K562 (cell line): ENCODE measurements around the gene RAP1A. TPM values are rescaled to one million over a fixed set of nuclear protein-coding genes. Genes with fewer than 3 reads are reported as not detected.

ENCODE experiments used
- ATF7 ChIP-seq: fragments of 450-650 bp; IDR thresholded peaks from 2 replicates; pipeline ENCODE4 v1.7.1; 2014; ENCODE audit warnings: mild to moderate bottlenecking, moderate library complexity
- BMI1 ChIP-seq: fragments of 150-350 bp; IDR thresholded peaks from 2 replicates; pipeline ENCODE4 v1.6.1; 2014; ENCODE audit warnings: low read length
- ETS1 ChIP-seq: conservative IDR thresholded peaks from 2 replicates; pipeline ENCODE4 v1.6.1; 2011; ENCODE audit warnings: low read depth, mild to moderate bottlenecking, low read length; ENCODE audit not compliant: control insufficient read depth
- GTF3C2 ChIP-seq: IDR thresholded peaks from 3 replicates; pipeline ENCODE4 v1.6.1; 2011; ENCODE audit warnings: borderline replicate concordance, mild to moderate bottlenecking, moderate library complexity; ENCODE audit not compliant: insufficient read length; ENCODE audit errors: extremely low read depth
- MCM7 ChIP-seq, 2 experiments: fragments of 450-650 bp; IDR thresholded peaks; 2 replicates each; pipeline ENCODE4 v1.6.1; 2016 to 2018
- MLX ChIP-seq, 2 experiments: fragments of 450-650 bp in 1 of 2; sonication (generic) in 1 of 2; formaldehyde crosslinking; conservative IDR thresholded peaks; 2 replicates each; pipeline versions ENCODE4 v1.4.0 to v1.8.1; 2020 to 2022; ENCODE audit warnings: mild to moderate bottlenecking in 1 of 2, missing genetic modification reagents in 1 of 2
- NCOA1 ChIP-seq: fragments of 450-650 bp; IDR thresholded peaks from 2 replicates; pipeline ENCODE4 v1.6.1; 2016; ENCODE audit warnings: low read depth
- PREB ChIP-seq: sonication (generic); formaldehyde crosslinking; IDR thresholded peaks from 2 replicates; pipeline ENCODE4 v1.8.1; 2023; ENCODE audit warnings: mild to moderate bottlenecking, missing genetic modification reagents
- THAP7 ChIP-seq: fragments of 250-450 bp; sonication (Bioruptor Pico); IDR thresholded peaks from 2 replicates; pipeline ENCODE4 v1.5.0; 2021
- ZEB2 ChIP-seq: fragments of 450-650 bp; IDR thresholded peaks from 2 replicates; pipeline ENCODE4 v1.6.1; 2016
- ZFP91 ChIP-seq: sonication (generic); formaldehyde crosslinking; IDR thresholded peaks from 2 replicates; pipeline ENCODE4 v1.8.0; 2022; ENCODE audit warnings: mild to moderate bottlenecking, missing genetic modification reagents
- ZFX ChIP-seq: sonication (generic); formaldehyde crosslinking; IDR thresholded peaks from 2 replicates; pipeline ENCODE4 v1.8.0; 2022; ENCODE audit warnings: mild to moderate bottlenecking, missing genetic modification reagents, moderate library complexity
- ZNF263 ChIP-seq: sonication (generic); formaldehyde crosslinking; IDR thresholded peaks from 2 replicates; pipeline ENCODE4 v1.8.0; 2022; ENCODE audit warnings: mild to moderate bottlenecking, missing genetic modification reagents, borderline replicate concordance
- ZNF280B ChIP-seq: fragments of 250-450 bp; sonication (Bioruptor Pico); IDR thresholded peaks from 2 replicates; pipeline ENCODE4 v1.5.1; 2021; ENCODE audit warnings: mild to moderate bottlenecking
- ZNF79 ChIP-seq: fragments of 250-450 bp; sonication (Bioruptor Pico); IDR thresholded peaks from 2 replicates; pipeline ENCODE4 v1.4.0; 2020; ENCODE audit warnings: low read depth, mild to moderate bottlenecking, moderate library complexity
- polyA plus RNA-seq, 8 experiments: library from polyadenylated mRNA; depleted of rRNA in 4 of 8; stranded (reverse) in 5 of 8; unstranded in 3 of 8; fragments of >200 nt; fragmentation: Nextera tagmentation in 2 of 8; fragmentation: Illumina TruSeq in 1 of 8; extraction: Ambion mirVana in 2 of 8; extraction: Trizol in 1 of 8; gene quantifications; 2 replicates each; pipeline versions ENCODE4 v1.2.1 to v1.2.3, GENCODE V29; 2011 to 2014; ENCODE audit warnings: inconsistent platforms in 1 of 8, missing spikeins in 1 of 8
- total RNA-seq, 7 experiments: library from RNA; depleted of rRNA in 6 of 7; stranded (reverse); fragments of >200 nt in 6 of 7; fragmentation: Illumina TruSeq in 2 of 7; extraction: Trizol in 2 of 7; gene quantifications; 2 replicates each; pipeline versions ENCODE4 v1.2.1 to v1.2.3, GENCODE V29; 2011 to 2021; ENCODE audit warnings: low replicate concordance in 1 of 7

The RAP1A gene
- total and polyA plus RNA-seq, 9 of the 15 experiments (the other 6 are each of a cell fraction or from before 2014, with no cell fraction given), result 13.4 to 86.2 (median 32.5) TPM

- TF ChIP-seq THAP7 (CRISPR knock-in tag) (0 out of 2 replicates have a peak, but pooled peaks have one; percentile 9), ZFP91 (no peak), ZNF263 (CRISPR knock-in tag) (0 out of 2 replicates have a peak, but pooled peaks have one; percentile 25), PREB (CRISPR knock-in tag) (peak; percentile 95; the same call in 1 of the 2 replicates), ZFX (CRISPR knock-in tag) (peak; percentile 91), MCM7 (IDR thresholded peaks at IDR 0.05) (no peak), ATF7 (peak; percentile 94), GTF3C2 (peak; percentile 0), ZNF280B (CRISPR knock-in tag) (no peak), ZNF79 (no peak), MLX (CRISPR knock-in tag; conservative IDR thresholded peaks at IDR 0.05) (no peak), BMI1 (no peak), ETS1 (peak; percentile 74; the same call in 1 of the 2 replicates), ZEB2 (peak; percentile 5; the same call in 1 of the 2 replicates), NCOA1 (peak; percentile 14; the same call in 1 of the 2 replicates)
Measured at GRCh38 chr1:111755331-111756123, 135.9 kb downstream of the RAP1A start, which contains the start of gene DDX20 (continued).
